Calu3 (cell line): ENCODE results near the gene TSPAN9. TPM values are rescaled to one million over a fixed set of nuclear protein-coding genes. Genes with fewer than 3 reads are reported as not detected.

Experiments
- BruUV-seq: library from RNA; stranded (reverse); fragments of 400-500 nt; replicated peaks from 2 replicates; lab custom pipeline; 2021; lab: Mats Ljungman, UMichigan
- CTCF ChIA-PET: fragments of 300-600 bp; sonication (Branson Sonifier 250); formaldehyde crosslinking; loops from one replicate; lab custom pipeline; 2022; ENCODE audit warnings: antibody characterized with exemption; lab: Charles Lee
- DNase-seq: peaks from one replicate; pipeline ENCODE4 v3.0.0; 2022
- H3K27ac Mint-ChIP-seq: one replicate; pipeline ENCODE4 v1.8.0; 2022; ENCODE audit warnings: mixed read lengths; ENCODE audit not compliant: unreplicated experiment
- H3K27me3 Mint-ChIP-seq: one replicate; pipeline ENCODE4 v1.8.0; 2022; ENCODE audit warnings: mixed read lengths; ENCODE audit not compliant: unreplicated experiment
- H3K36me3 Mint-ChIP-seq: one replicate; pipeline ENCODE4 v1.8.0; 2022; ENCODE audit warnings: mild to moderate bottlenecking, moderate library complexity, mixed read lengths; ENCODE audit not compliant: insufficient read depth, unreplicated experiment
- H3K4me1 Mint-ChIP-seq: one replicate; pipeline ENCODE4 v1.8.0; 2022; ENCODE audit warnings: mild to moderate bottlenecking, low read depth, mixed read lengths; ENCODE audit not compliant: unreplicated experiment
- H3K4me3 Mint-ChIP-seq: one replicate; pipeline ENCODE4 v1.8.0; 2022; ENCODE audit warnings: mild to moderate bottlenecking, low read depth, moderate library complexity, mixed read lengths; ENCODE audit not compliant: unreplicated experiment
- H3K9me3 Mint-ChIP-seq: one replicate; pipeline ENCODE4 v1.8.0; 2022; ENCODE audit warnings: low read depth, mixed read lengths; ENCODE audit not compliant: unreplicated experiment
- CTCF ChIP-seq: fragments of 200-600 bp; IDR thresholded peaks from one replicate; pipeline ENCODE4 v1.8.0; 2022; ENCODE audit warnings: antibody characterized with exemption; ENCODE audit not compliant: unreplicated experiment
- intact Hi-C: fragments of 100-400 bp; cut with micrococcal nuclease; formaldehyde crosslinking; loops from one replicate; pipeline ENCODE4 v1.10.0; 2022; ENCODE audit not compliant: unreplicated experiment
- total RNA-seq: library from RNA; stranded (reverse); gene quantifications from 2 replicates; pipeline ENCODE4 v1.2.3, GENCODE V29; 2022

Gene TSPAN9
- total RNA-seq, 1 experiment from 2014 or later = 6.0 TPM

- no peak overlapping the region for H3K27ac Mint-ChIP-seq
- no TSS peak for BruUV-seq
- no peak overlapping the region for H3K4me3 Mint-ChIP-seq
- no peak for TF ChIP-seq CTCF
- CTCF ChIA-PET = no interaction called here
- DNase-seq = no peak
- no peaks in the 10 kb centered on the region for H3K9me3 Mint-ChIP-seq
- peaks cover 29% of the 10 kb centered on the region for H3K27me3 Mint-ChIP-seq
- no peaks in the 10 kb centered on the region for H3K4me1 Mint-ChIP-seq
- intact Hi-C loops = loop anchor here (10.0 kb wide), 1 partner anchor 154 kb away; the partner anchor contains the start of gene TULP3
- peaks cover 8% of the 10 kb centered on the region for H3K36me3 Mint-ChIP-seq
Measured at GRCh38 chr12:3049176-3049575, 28.0 kb upstream of the TSPAN9 start.

GRCh38 chr12:3049611-3050249 is 27.4 kb upstream of the TSPAN9 start:
- no peaks in the 10 kb centered on the region for H3K9me3 Mint-ChIP-seq

GRCh38 chr12:3054374-3054773 is 22.8 kb upstream of the TSPAN9 start:
- intact Hi-C loops = no loop called here
- Mint-ChIP-seq H3K27ac (no peak overlapping the region), H3K9me3 (no peaks in the 10 kb centered on the region), H3K4me3 (no peak overlapping the region), H3K36me3 (no peaks in the 10 kb centered on the region), H3K4me1 (no peaks in the 10 kb centered on the region), H3K27me3 (peaks cover 46% of the 10 kb centered on the region)
- BruUV-seq = no TSS peak
- TF ChIP-seq CTCF = no peak
- CTCF ChIA-PET = interaction anchor here (1.4 to 2.5 kb wide), 2 partner anchors 13 to 19 kb away, joined by 3 to 6 read pairs; no protein-coding TSS in a partner anchor
- no peak for DNase-seq

More at GRCh38 chr12:3049611-3050249, 27.4 kb upstream of the TSPAN9 start:
- Mint-ChIP-seq H3K27me3 (peaks cover 31% of the 10 kb centered on the region), H3K27ac (no peak overlapping the region), H3K4me3 (no peak overlapping the region), H3K36me3 (peaks cover 6% of the 10 kb centered on the region), H3K4me1 (no peaks in the 10 kb centered on the region)
- BruUV-seq = no TSS peak
- DNase-seq = no peak
- no peak for TF ChIP-seq CTCF
- CTCF ChIA-PET = interaction anchor here (1.0 kb wide), 1 partner anchor 9 kb away, joined by 3 read pairs; no protein-coding TSS in a partner anchor
- intact Hi-C loops = loop anchor here (10.0 kb wide), 1 partner anchor 155 kb away; the partner anchor contains the start of gene TULP3

- CTCF ChIA-PET = interaction anchor here (1.4 kb wide), 1 partner anchor 14 kb away, joined by 3 read pairs; no protein-coding TSS in a partner anchor
- no peak overlapping the region for H3K27ac Mint-ChIP-seq
- H3K4me3 Mint-ChIP-seq = no peak overlapping the region
- H3K36me3 Mint-ChIP-seq = no peaks in the 10 kb centered on the region
- no TSS peak for BruUV-seq
- H3K4me1 Mint-ChIP-seq = no peaks in the 10 kb centered on the region
- no peak for TF ChIP-seq CTCF
- no peaks in the 10 kb centered on the region for H3K9me3 Mint-ChIP-seq
- intact Hi-C loops = no loop called here
- H3K27me3 Mint-ChIP-seq = peaks cover 46% of the 10 kb centered on the region
- DNase-seq = no peak
Measured at GRCh38 chr12:3055026-3055703, 22.0 kb upstream of the TSPAN9 start.
